Lung (tissue), 12 donors: Measurements from ENCODE around the gene FADS6. TPM values are rescaled to one million over a fixed set of nuclear protein-coding genes. Genes with fewer than 3 reads are reported as not detected.

Experiments
- ATAC-seq: fragments of 200-7000 bp; cut with Tn5 transposase; one replicate; pipeline ENCODE4 v1.9.1; 2020; ENCODE audit warnings: moderate number of reproducible peaks; ENCODE audit not compliant: insufficient read depth, low FRiP score
- DNase-seq, 3 donors: peaks; one replicate each; pipeline ENCODE4 v3.0.0-alpha.2; 2013 to 2017
- H3K27ac ChIP-seq, 2 donors: one replicate each; pipeline ENCODE4 v1.5.1; 2013; ENCODE audit warnings: mild to moderate bottlenecking in 2 of 2, moderate library complexity in 2 of 2, control low read depth in 1 of 2, inconsistent platforms in 1 of 2, low read depth in 1 of 2, low read length in 1 of 2
- H3K27me3 ChIP-seq, 3 donors: one replicate each; pipeline ENCODE4 v1.5.1; 2013; ENCODE audit warnings: low read length in 2 of 3; ENCODE audit not compliant: control insufficient read depth in 3 of 3, insufficient read depth in 3 of 3
- H3K36me3 ChIP-seq, 4 donors: one replicate each; pipeline ENCODE4 v1.5.1; 2013; ENCODE audit warnings: low read length in 4 of 4, mild to moderate bottlenecking in 1 of 4, moderate library complexity in 1 of 4; ENCODE audit not compliant: control insufficient read depth in 4 of 4, insufficient read depth in 4 of 4
- H3K4me1 ChIP-seq, 5 donors: one replicate each; pipeline ENCODE4 v1.5.1; 2013; ENCODE audit warnings: low read length in 5 of 5, mild to moderate bottlenecking in 2 of 5, moderate library complexity in 1 of 5; ENCODE audit not compliant: control insufficient read depth in 5 of 5, insufficient read depth in 5 of 5
- H3K4me3 ChIP-seq: one replicate; pipeline ENCODE4 v1.5.1; 2013; ENCODE audit warnings: mild to moderate bottlenecking, control low read depth, moderate library complexity
- H3K9ac ChIP-seq, 2 donors: one replicate each; pipeline ENCODE4 v1.5.1; 2013; ENCODE audit warnings: low read length in 2 of 2, control low read depth in 1 of 2; ENCODE audit not compliant: insufficient read depth in 1 of 2
- H3K9me3 ChIP-seq, 4 donors: one replicate each; pipeline ENCODE4 v1.5.1; 2013; ENCODE audit warnings: low read length in 3 of 4, mild to moderate bottlenecking in 1 of 4, moderate library complexity in 1 of 4; ENCODE audit not compliant: control insufficient read depth in 4 of 4, insufficient read depth in 3 of 4
- WGBS, 2 donors: extraction: QIAGEN DNeasy Blood & Tissue Kit; methylation state at CpG; one replicate each; pipeline ENCODE4 v1.1.7; 2013; 5-methylcytosine and 5-hydroxymethylcytosine counted together
- polyA plus RNA-seq, 2 donors: library from polyadenylated mRNA; stranded (reverse); fragments of 200-250 nt; gene quantifications; one replicate each; pipeline ENCODE4 v1.2.1, GENCODE V29; 2013
- total RNA-seq, 2 donors: library from RNA; depleted of rRNA in 1 of 2; stranded (reverse); fragments of >200 nt in 1 of 2; gene quantifications; one replicate each; pipeline ENCODE4 v1.2.1, GENCODE V29; 2014 to 2021
- TF ChIP-seq, protein P1 (sequence below): IDR thresholded peaks from 2 replicates; pipeline ENCODE4 v1.5.1; 2012; ENCODE audit warnings: mild to moderate bottlenecking; ENCODE audit errors: control extremely low read depth, extremely low read depth
- donor health status: control.
- donor health status: control.
- donor health status: Bipolar disorder and iron deficiency.
- donor health status: healthy.
- donor health status: DM: yes; HTN: yes; CAD: no.

Gene FADS6
- total and polyA plus RNA-seq, 4 donors: not detected

DNA sequence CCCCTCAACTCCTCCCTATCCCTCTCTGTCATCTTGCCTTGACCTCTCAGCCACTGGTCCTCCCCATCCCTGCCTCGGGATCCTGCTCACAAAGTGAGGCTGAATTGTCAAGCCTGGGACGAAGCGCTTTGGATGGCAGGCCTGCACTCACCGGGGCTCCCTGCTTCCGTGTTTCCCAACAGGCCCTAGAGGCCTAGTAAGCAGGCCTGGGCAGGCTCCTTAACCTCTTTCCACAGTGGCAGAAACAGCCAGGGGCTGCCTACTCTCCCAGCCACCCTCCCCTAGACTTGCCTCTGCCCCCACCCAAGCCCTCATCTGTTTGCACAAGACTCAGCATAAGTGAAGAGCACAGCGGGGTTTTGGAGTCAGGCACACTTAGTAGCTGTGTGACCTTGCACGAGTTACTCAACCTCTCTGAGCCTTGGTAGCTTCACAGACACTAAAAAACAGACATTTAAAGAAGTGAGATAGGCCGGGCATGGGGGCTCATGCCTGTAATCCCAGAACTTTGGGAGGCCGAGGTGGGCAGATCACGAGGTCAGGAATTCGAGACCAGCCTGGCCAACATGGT is 5.0 kb upstream of the FADS6 start:
- TF ChIP-seq, protein P1, sequence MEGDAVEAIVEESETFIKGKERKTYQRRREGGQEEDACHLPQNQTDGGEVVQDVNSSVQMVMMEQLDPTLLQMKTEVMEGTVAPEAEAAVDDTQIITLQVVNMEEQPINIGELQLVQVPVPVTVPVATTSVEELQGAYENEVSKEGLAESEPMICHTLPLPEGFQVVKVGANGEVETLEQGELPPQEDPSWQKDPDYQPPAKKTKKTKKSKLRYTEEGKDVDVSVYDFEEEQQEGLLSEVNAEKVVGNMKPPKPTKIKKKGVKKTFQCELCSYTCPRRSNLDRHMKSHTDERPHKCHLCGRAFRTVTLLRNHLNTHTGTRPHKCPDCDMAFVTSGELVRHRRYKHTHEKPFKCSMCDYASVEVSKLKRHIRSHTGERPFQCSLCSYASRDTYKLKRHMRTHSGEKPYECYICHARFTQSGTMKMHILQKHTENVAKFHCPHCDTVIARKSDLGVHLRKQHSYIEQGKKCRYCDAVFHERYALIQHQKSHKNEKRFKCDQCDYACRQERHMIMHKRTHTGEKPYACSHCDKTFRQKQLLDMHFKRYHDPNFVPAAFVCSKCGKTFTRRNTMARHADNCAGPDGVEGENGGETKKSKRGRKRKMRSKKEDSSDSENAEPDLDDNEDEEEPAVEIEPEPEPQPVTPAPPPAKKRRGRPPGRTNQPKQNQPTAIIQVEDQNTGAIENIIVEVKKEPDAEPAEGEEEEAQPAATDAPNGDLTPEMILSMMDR: no peak
- Histone ChIP-seq H3K27ac (no peak overlapping the region), H3K36me3 (no peaks in the 10 kb centered on the region), H3K4me1 (no peaks in the 10 kb centered on the region), H3K9me3 (peaks cover 0 to 3% (median 0%) of the 10 kb centered on the region in 4 donors), H3K27me3 (peaks cover 0 to 31% (median 25%) of the 10 kb centered on the region in 3 donors), H3K4me3 (no peak overlapping the region), H3K9ac (no peak overlapping the region)
- DNase-seq (no peak), ATAC-seq (no peak)
- 82 to 83% methylated on average over 11 of the region's 11 CpGs for WGBS, 2 donors

DNA sequence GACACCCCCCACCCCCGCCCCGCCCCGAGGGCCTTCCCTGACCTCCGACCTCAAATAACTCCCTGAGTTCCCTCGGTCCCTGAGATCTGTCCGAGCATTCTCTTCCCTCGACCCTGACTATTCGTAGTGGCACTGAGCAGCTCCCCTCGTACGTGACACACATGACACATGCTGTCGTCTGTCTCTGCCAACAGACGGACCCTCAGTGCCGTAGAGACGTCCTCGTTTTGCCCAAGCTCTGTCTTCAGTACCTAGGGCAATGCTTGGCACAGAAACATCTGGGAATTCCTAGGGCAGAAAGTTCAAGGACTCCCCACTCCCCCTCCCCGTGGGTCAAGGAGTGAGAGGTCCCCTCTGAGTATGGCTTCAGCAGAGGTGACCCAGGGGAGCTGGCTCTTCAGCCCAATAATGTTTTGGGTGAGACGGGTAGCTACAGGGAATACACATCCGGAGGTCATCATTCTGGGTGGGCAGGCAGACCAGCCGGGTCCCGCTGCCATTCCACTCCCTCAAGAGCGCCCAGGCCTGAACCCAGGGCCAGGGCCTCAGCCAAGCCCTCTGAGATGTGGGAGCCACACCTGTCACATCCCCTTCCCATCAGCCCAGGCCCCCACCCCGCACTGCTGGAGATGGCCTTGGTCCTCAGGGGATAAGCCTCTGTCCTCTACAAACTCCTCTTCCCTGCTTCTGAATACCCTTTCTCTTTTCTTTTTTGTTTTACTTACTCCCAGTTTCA is 671 bp upstream of the FADS6 start:
- WGBS, 2 donors: 30 to 32% methylated on average over 20 to 22 of the region's 22 CpGs
- no peak overlapping the region for H3K27ac ChIP-seq
- no peak overlapping the region for H3K9ac ChIP-seq
- DNase-seq: no peak
- H3K4me3 ChIP-seq: no peak overlapping the region
- no peaks in the 10 kb centered on the region for H3K36me3 ChIP-seq
- H3K27me3 ChIP-seq: peaks cover 4 to 50% (median 44%) of the 10 kb centered on the region in 3 donors
- no peaks in the 10 kb centered on the region for H3K9me3 ChIP-seq
- TF ChIP-seq, protein P1: no peak
- H3K4me1 ChIP-seq: peaks cover 0 to 11% (median 0%) of the 10 kb centered on the region in 5 donors
- no peak for ATAC-seq

DNA sequence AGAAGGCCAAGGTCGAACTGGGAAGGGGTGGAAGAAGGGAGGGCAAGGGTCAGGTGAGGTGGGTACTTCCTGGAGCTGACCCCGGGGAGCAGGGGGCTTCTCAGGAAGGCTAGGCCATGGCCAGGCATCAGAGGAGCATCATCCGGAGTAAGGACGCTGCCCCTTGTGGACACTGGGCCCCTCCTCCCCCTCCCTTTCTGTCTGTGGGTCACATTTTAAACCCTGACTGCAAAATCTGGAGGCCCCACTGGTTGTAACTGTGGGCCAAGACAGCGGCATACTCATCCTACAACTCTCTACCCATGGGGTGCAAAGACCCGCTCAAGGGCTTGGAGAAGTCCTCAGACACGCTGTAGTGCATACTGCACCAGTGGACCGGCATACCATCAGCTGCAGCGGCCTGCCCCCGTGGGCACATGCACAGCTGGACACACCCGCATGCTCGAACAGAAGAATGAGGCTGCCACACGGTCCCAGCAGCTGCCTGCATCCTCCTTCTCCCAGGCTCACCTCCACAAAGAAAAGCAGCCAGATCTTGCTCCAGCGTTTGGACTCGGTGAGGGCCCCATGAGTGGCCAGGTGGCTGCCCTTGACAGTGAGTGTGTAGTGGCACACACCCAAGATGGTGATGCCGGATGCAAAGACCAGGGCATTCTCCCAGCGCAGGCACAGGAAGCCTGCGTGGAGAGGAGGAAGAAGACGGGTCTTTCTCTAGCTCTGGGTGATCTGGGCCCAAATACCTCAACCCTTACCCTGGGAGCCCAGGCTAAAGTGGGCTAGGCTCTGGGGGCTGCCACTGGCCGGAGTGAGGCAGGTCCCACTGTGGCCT is 1.2 kb downstream of the FADS6 start:
- ATAC-seq: no peak

More for the DNA sequence above, 1.2 kb downstream of the FADS6 start:
- peaks cover 0 to 11% (median 0%) of the 10 kb centered on the region in 5 donors for H3K4me1 ChIP-seq
- peaks cover 8 to 53% (median 44%) of the 10 kb centered on the region in 3 donors for H3K27me3 ChIP-seq
- H3K4me3 ChIP-seq: no peak overlapping the region
- no peaks in the 10 kb centered on the region for H3K36me3 ChIP-seq
- DNase-seq: no peak
- H3K9me3 ChIP-seq: no peaks in the 10 kb centered on the region
- H3K27ac ChIP-seq: no peak overlapping the region
- H3K9ac ChIP-seq: no peak overlapping the region
- TF ChIP-seq, protein P1: no peak
- 56 to 74% methylated on average over 20 of the region's 20 CpGs for WGBS, 2 donors
